CD4-positive, alpha-beta T cell treated with Interleukin-1 beta for 1 hour (primary cell): Measurements from ENCODE around the gene NDNF.

Source experiments
- DNase-seq, 2 donors: peaks; one replicate each; pipeline ENCODE4 v3.0.0-alpha.2; 2020 to 2022

NDNF gene

GRCh38 chr4:121009578-121010478 is 62.5 kb downstream of the NDNF start:
- no peak for DNase-seq

GRCh38 chr4:121007660-121008059 is 64.7 kb downstream of the NDNF start:
- DNase-seq, result no peak

GRCh38 chr4:121003863-121004262 is 68.5 kb downstream of the NDNF start:
- DNase-seq, result no peak

GRCh38 chr4:120995266-120996010 is 76.9 kb downstream of the NDNF start:
- no peak for DNase-seq

GRCh38 chr4:120994521-120994920 is 77.8 kb downstream of the NDNF start:
- no peak for DNase-seq

- no peak for DNase-seq
Observed at GRCh38 chr4:120991885-120992284, 80.5 kb downstream of the NDNF start.

GRCh38 chr4:120990246-120990645 is 82.1 kb downstream of the NDNF start:
- DNase-seq, result no peak
